G401 (cell line): Measurements from ENCODE around the gene WWP2. TPM values are rescaled to one million over a fixed set of nuclear protein-coding genes. Genes with fewer than 3 reads are reported as not detected.
"Not testable (repeated sequence)": the region's sequence is repeated elsewhere in the genome, so short reads cannot be mapped to it uniquely, and the experiment has no call there.

Experiments
- DNase-seq: peaks from one replicate; pipeline ENCODE4 v3.0.0-alpha.2; 2015; ENCODE audit warnings: low spot score
- in situ Hi-C: cut with HindIII; loops from 2 replicates; pipeline ENCODE4 v1.10.0; 2016; ENCODE audit warnings: low sequenced_read_pairs, mixed read lengths
- total RNA-seq: library from RNA; depleted of rRNA; stranded (reverse); fragments of >200 nt; shearing (Covaris generic); gene quantifications from 2 replicates; pipeline ENCODE4 v1.2.3, GENCODE V29; 2014

Gene WWP2
- total RNA-seq, 1 experiment from 2014 or later, result 24.3 TPM

- in situ Hi-C loops, result no loop called here
- no peak for DNase-seq
Observed at GRCh38 chr16:69744363-69745231, 17.5 kb upstream of the WWP2 start.

- in situ Hi-C loops, result no loop called here
- DNase-seq, result no peak
Observed at GRCh38 chr16:69745232-69745612, 16.9 kb upstream of the WWP2 start.

- in situ Hi-C loops, result no loop called here
- no peak for DNase-seq
Observed at GRCh38 chr16:69745959-69746358, 16.2 kb upstream of the WWP2 start.

- no peak for DNase-seq
- in situ Hi-C loops, result no loop called here
Observed at GRCh38 chr16:69747115-69747514, 15.0 kb upstream of the WWP2 start.

GRCh38 chr16:69748694-69749345 is 13.3 kb upstream of the WWP2 start:
- in situ Hi-C loops, result no loop called here
- no peak for DNase-seq

GRCh38 chr16:69754143-69754468 is 8.0 kb upstream of the WWP2 start:
- no peak for DNase-seq
- in situ Hi-C loops, result no loop called here

GRCh38 chr16:69754469-69755310 is 7.4 kb upstream of the WWP2 start, which contains the start of gene NOB1:
NOB1 (minus strand) TSS chr16:69754926; CDS start chr16:69754910, 16 bp downstream.
- in situ Hi-C loops, result no loop called here
- DNase-seq, result peak; percentile 96

- DNase-seq, result no peak
- in situ Hi-C loops, result no loop called here
Observed at GRCh38 chr16:69756705-69757104, 5.4 kb upstream of the WWP2 start.

GRCh38 chr16:69757375-69757774 is 4.8 kb upstream of the WWP2 start:
- in situ Hi-C loops, result not testable (repeated sequence)

GRCh38 chr16:69762814-69763598 is 874 bp downstream of the WWP2 start:
- DNase-seq, result peak; percentile 24
- in situ Hi-C loops, result no loop called here

More at GRCh38 chr16:69757375-69757774, 4.8 kb upstream of the WWP2 start:
- not testable (repeated sequence) for DNase-seq

GRCh38 chr16:69763599-69763942 is 1.4 kb downstream of the WWP2 start:
- in situ Hi-C loops, result no loop called here

GRCh38 chr16:69767459-69768229 is 5.5 kb downstream of the WWP2 start:
- in situ Hi-C loops, result no loop called here
- DNase-seq, result no peak

More at GRCh38 chr16:69763599-69763942, 1.4 kb downstream of the WWP2 start:
- DNase-seq, result no peak

GRCh38 chr16:69768666-69769065 is 6.5 kb downstream of the WWP2 start:
- in situ Hi-C loops, result no loop called here
- no peak for DNase-seq

GRCh38 chr16:69769404-69769803 is 7.3 kb downstream of the WWP2 start:
- no peak for DNase-seq
- in situ Hi-C loops, result no loop called here

GRCh38 chr16:69771651-69771967 is 9.5 kb downstream of the WWP2 start:
- in situ Hi-C loops, result no loop called here
- no peak for DNase-seq

GRCh38 chr16:69773260-69773947 is 11.3 kb downstream of the WWP2 start:
- no peak for DNase-seq
- in situ Hi-C loops, result no loop called here

- no peak for DNase-seq
Observed at GRCh38 chr16:69775563-69775962, 13.4 kb downstream of the WWP2 start.

GRCh38 chr16:69779724-69780123 is 17.6 kb downstream of the WWP2 start:
- DNase-seq, result no peak
- in situ Hi-C loops, result no loop called here

More at GRCh38 chr16:69775563-69775962, 13.4 kb downstream of the WWP2 start:
- in situ Hi-C loops, result no loop called here
